ENCODE measurements around the gene ENGASE. TPM values are rescaled to one million over a fixed set of nuclear protein-coding genes. Genes with fewer than 3 reads are reported as not detected.
"Not testable (repeated sequence)": the region's sequence is repeated elsewhere in the genome, so short reads cannot be mapped to it uniquely, and the experiment has no call there.

Gene ENGASE
- total RNA-seq, 2 donors from 2014 or later: 50.0 to 75.9 TPM

- TF ChIP-seq CTCF (IDR thresholded peaks at IDR 0.05): no peak
- Histone ChIP-seq H3K9me3 (no peaks in the 10 kb centered on the region), H3K4me3 (peak overlapping the region; percentile 79), H3K27me3 (replicated peaks; ENCODE audit: insufficient read depth) (no peaks in the 10 kb centered on the region), H3K4me1 (ENCODE audit: control insufficient read depth in 1 of 2, low read depth in 2 of 2) (peaks cover 30 to 62% of the 10 kb centered on the region in 2 donors), H3K36me3 (no peaks in the 10 kb centered on the region), H3K27ac (peak overlapping the region; percentile 57 to 84)
- DNase-seq (ENCODE audit: low spot score): no peak
- peak; percentile 33 for ATAC-seq (ENCODE audit: insufficient number of reproducible peaks, low FRiP score, low read depth)
Observed at GRCh38 chr17:79027925-79028491, 46.6 kb upstream of the ENGASE start.

DNA sequence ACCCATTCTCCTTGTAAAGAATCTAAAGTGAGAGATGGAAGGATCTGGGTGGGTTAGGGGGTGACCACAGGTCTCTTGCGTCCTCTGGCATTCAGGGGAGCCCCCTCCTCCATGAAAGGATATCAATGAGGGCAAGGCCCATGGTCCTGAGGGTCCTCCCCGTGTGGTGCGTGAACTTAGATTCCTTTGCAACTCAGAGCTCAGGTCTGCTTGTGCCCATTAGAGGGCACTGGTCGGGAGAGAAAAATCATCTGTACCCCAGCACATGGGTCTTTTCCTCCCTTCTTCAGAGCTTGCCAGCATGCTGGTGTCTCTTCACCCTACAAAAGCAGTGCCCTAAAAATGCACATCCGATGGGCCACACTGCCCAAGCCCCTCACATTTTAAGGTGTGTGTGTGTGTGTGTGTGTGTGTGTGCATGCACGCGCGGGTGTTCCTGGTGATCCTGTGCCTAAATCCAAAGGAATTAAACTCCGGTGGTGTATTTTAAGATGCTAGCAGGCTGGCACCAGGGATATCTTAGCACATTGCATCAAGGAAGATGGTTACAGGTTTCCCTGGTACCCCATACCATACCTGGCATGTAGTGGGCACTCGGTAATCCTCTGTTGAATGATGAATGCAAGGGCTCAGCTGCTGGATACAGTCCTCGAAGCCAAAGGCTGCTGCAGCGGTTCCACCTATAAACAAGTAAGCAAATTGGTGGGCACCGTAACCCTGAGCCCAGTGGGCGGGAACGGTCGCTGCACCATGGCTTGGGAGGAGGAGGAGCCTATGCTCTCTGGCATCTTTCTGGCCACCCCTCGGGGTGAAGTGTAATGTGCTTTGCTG, 45.9 kb upstream of the ENGASE start:
- TF ChIP-seq CTCF (IDR thresholded peaks at IDR 0.05): no peak
- no peaks in the 10 kb centered on the region for H3K9me3 ChIP-seq
- no peak for ATAC-seq (ENCODE audit: insufficient number of reproducible peaks, low FRiP score, low read depth)
- H3K4me3 ChIP-seq: peak overlapping the region; percentile 79
- H3K27me3 ChIP-seq (replicated peaks; ENCODE audit: insufficient read depth): no peaks in the 10 kb centered on the region
- peak overlapping the region; percentile 57 to 84 for H3K27ac ChIP-seq
- peaks cover 30 to 62% of the 10 kb centered on the region in 2 donors for H3K4me1 ChIP-seq (ENCODE audit: control insufficient read depth in 1 of 2, low read depth in 2 of 2)
- no peak for DNase-seq (ENCODE audit: low spot score)
- H3K36me3 ChIP-seq: no peaks in the 10 kb centered on the region

GRCh38 chr17:79029327-79030009, 45.2 kb upstream of the ENGASE start:
- Histone ChIP-seq H3K9me3 (no peaks in the 10 kb centered on the region), H3K27ac (no peak overlapping the region), H3K36me3 (no peaks in the 10 kb centered on the region), H3K4me3 (no peak overlapping the region), H3K27me3 (replicated peaks; ENCODE audit: insufficient read depth) (no peaks in the 10 kb centered on the region), H3K4me1 (ENCODE audit: control insufficient read depth in 1 of 2, low read depth in 2 of 2) (peaks cover 37 to 68% of the 10 kb centered on the region in 2 donors)
- no peak for DNase-seq (ENCODE audit: low spot score)
- no peak for ATAC-seq (ENCODE audit: insufficient number of reproducible peaks, low FRiP score, low read depth)
- TF ChIP-seq CTCF (IDR thresholded peaks at IDR 0.05): no peak

- not testable (repeated sequence) for H3K27ac ChIP-seq; ATAC-seq (ENCODE audit: insufficient number of reproducible peaks, low FRiP score, low read depth); H3K36me3 ChIP-seq; DNase-seq (ENCODE audit: low spot score); H3K9me3 ChIP-seq; H3K4me3 ChIP-seq; H3K27me3 ChIP-seq (replicated peaks; ENCODE audit: insufficient read depth)
- peaks cover 42 to 80% of the 10 kb centered on the region in 2 donors for H3K4me1 ChIP-seq (ENCODE audit: control insufficient read depth in 1 of 2, low read depth in 2 of 2)
Observed at GRCh38 chr17:79030636-79031035, 44.0 kb upstream of the ENGASE start.

- peaks cover 46 to 82% of the 10 kb centered on the region in 2 donors for H3K4me1 ChIP-seq (ENCODE audit: control insufficient read depth in 1 of 2, low read depth in 2 of 2)
- no peaks in the 10 kb centered on the region for H3K9me3 ChIP-seq
- no peaks in the 10 kb centered on the region for H3K27me3 ChIP-seq (replicated peaks; ENCODE audit: insufficient read depth)
- no peaks in the 10 kb centered on the region for H3K36me3 ChIP-seq
- no peak for ATAC-seq (ENCODE audit: insufficient number of reproducible peaks, low FRiP score, low read depth)
- no peak overlapping the region for H3K27ac ChIP-seq
- DNase-seq (ENCODE audit: low spot score): no peak
- no peak for TF ChIP-seq CTCF (IDR thresholded peaks at IDR 0.05)
- no peak overlapping the region for H3K4me3 ChIP-seq
Observed at GRCh38 chr17:79031996-79032875, 42.4 kb upstream of the ENGASE start.

Measured in thoracic aorta (tissue), 2 donors.